Colonic mucosa (tissue), 4 donors: ENCODE measurements around the gene LARP1. TPM values are rescaled to one million over a fixed set of nuclear protein-coding genes. Genes with fewer than 3 reads are reported as not detected.

ENCODE experiments used
- DNase-seq: peaks from one replicate; pipeline ENCODE4 v3.0.0-alpha.2; 2020
- H3K27ac ChIP-seq: fragments of 200-600 bp; one replicate; pipeline ENCODE4 v1.8.0; 2021
- H3K27me3 ChIP-seq: fragments of 200-600 bp; one replicate; pipeline ENCODE4 v1.8.0; 2021
- H3K36me3 ChIP-seq: fragments of 200-600 bp; one replicate; pipeline ENCODE4 v1.8.0; 2021
- H3K4me1 ChIP-seq: fragments of 200-600 bp; one replicate; pipeline ENCODE4 v1.8.0; 2021; ENCODE audit warnings: mild to moderate bottlenecking
- H3K4me3 ChIP-seq: fragments of 200-600 bp; one replicate; pipeline ENCODE4 v1.8.0; 2021
- H3K9ac ChIP-seq, 2 donors: one replicate each; pipeline ENCODE4 v1.7.0; 2013; ENCODE audit warnings: control low read depth in 2 of 2, low read depth in 2 of 2, low read length in 2 of 2
- H3K9me3 ChIP-seq: fragments of 200-600 bp; one replicate; pipeline ENCODE4 v1.8.0; 2021
- CTCF ChIP-seq: fragments of 200-600 bp; IDR thresholded peaks from one replicate; pipeline ENCODE4 v1.8.0; 2022; ENCODE audit warnings: antibody characterized with exemption, mild to moderate bottlenecking
- intact Hi-C: fragments of 100-400 bp; cut with DNase I; formaldehyde crosslinking; loops from one replicate; pipeline ENCODE4 v1.14.1; 2022
- total RNA-seq, 2 donors: library from RNA; stranded (reverse); fragmentation: NEBNext Ultra II Directional in 1 of 2; extraction: Animal tissue kit (Norgen Biotek cat#: 25700) in 1 of 2; gene quantifications; one replicate each; pipeline ENCODE4 v1.2.1, GENCODE V29; 2021
- donor health status: healthy.
- donor health status: DM: no; HTN: no; CAD: no.
- donor health status: DM: no; HTN: no; CAD: no.

The LARP1 gene
- total RNA-seq, result 100 to 1,000 TPM; 116 to 201 TPM

DNA sequence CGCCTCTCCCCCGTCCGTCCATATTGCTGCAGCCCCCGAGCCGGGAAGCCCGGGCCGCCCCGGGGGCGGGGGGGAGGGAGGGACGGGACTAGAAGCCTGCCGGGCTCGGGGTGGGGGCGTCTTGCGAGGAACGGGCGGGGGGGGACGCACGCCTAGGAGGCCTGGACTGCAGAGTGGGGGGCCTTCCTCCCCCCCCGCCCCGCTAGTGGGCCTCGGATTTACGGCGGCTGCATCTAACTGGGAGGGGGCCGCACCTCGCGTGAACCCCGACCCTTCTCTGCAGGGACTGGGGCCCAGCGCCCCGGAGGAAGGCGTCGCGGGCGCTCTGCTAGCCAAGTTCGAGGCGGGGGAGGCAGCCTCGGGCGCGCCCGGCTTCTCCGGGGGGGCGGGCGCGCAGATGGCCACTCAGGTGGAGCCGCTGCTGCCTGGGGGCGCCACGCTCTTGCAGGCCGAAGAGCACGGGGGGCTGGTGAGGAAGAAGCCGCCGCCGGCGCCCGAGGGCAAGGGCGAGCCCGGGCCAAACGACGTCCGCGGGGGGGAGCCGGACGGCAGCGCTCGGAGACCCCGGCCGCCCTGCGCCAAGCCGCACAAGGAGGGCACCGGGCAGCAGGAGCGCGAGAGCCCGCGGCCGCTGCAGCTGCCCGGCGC, at the start of gene LARP1:
Gene LARP1, plus strand, starts transcription at position 17 of the 648 bp plus-strand sequence. Its CDS starts 381 bp downstream, at position 398.
- peak within 1 kb of the TSS; percentile 95 for H3K9ac ChIP-seq
- DNase-seq, result peak; percentile 40
- H3K27me3 ChIP-seq, result no peaks in the 10 kb centered on the region
- no peaks in the 10 kb centered on the region for H3K36me3 ChIP-seq
- peak within 1 kb of the TSS; percentile 95 for H3K4me3 ChIP-seq
- intact Hi-C loops, result no loop called here
- no peak for TF ChIP-seq CTCF
- peaks cover 5% of the 10 kb centered on the region for H3K4me1 ChIP-seq
- H3K27ac ChIP-seq, result peak within 1 kb of the TSS; percentile 94
- no peaks in the 10 kb centered on the region for H3K9me3 ChIP-seq

- H3K36me3 ChIP-seq, result no peaks in the 10 kb centered on the region
- H3K4me3 ChIP-seq, result no peak overlapping the region
- no peaks in the 10 kb centered on the region for H3K27me3 ChIP-seq
- H3K4me1 ChIP-seq, result no peaks in the 10 kb centered on the region
- TF ChIP-seq CTCF, result no peak
- no peaks in the 10 kb centered on the region for H3K9me3 ChIP-seq
- no peak overlapping the region for H3K27ac ChIP-seq
- no peak overlapping the region for H3K9ac ChIP-seq
- no peak for DNase-seq
- intact Hi-C loops, result no loop called here
These were observed 48.8 kb upstream of the LARP1 start for GRCh38 chr5:154706416-154706815.

GRCh38 chr5:154707641-154708040, 47.5 kb upstream of the LARP1 start:
- no peaks in the 10 kb centered on the region for H3K36me3 ChIP-seq
- DNase-seq, result no peak
- no peak for TF ChIP-seq CTCF
- H3K4me3 ChIP-seq, result no peak overlapping the region
- intact Hi-C loops, result no loop called here
- no peaks in the 10 kb centered on the region for H3K27me3 ChIP-seq
- H3K9ac ChIP-seq, result no peak overlapping the region
- no peak overlapping the region for H3K27ac ChIP-seq
- H3K9me3 ChIP-seq, result no peaks in the 10 kb centered on the region
- no peaks in the 10 kb centered on the region for H3K4me1 ChIP-seq

DNA sequence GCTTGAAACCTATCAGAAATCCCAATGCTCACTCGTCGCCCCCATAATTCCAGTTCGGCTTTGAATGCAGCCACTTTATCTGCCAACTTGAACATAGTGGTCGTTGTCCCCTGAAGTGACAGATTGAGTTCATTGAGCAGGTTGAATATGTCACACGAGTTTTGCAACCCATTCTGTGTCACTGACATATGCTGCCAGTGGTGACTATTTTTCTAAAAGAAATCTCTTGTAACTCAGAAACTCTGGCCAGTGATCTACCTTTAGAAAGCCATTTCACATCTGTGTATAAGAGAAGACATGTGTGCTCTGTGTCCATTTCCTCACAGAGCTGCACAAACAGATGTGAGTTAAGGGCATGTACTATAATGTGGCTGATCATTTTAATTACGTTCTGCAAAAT, 47.0 kb upstream of the LARP1 start:
- intact Hi-C loops, result no loop called here
- Histone ChIP-seq H3K4me3 (no peak overlapping the region), H3K9ac (no peak overlapping the region), H3K36me3 (no peaks in the 10 kb centered on the region), H3K27me3 (no peaks in the 10 kb centered on the region), H3K4me1 (no peaks in the 10 kb centered on the region), H3K27ac (no peak overlapping the region), H3K9me3 (no peaks in the 10 kb centered on the region)
- no peak for DNase-seq
- TF ChIP-seq CTCF, result no peak

- no peaks in the 10 kb centered on the region for H3K27me3 ChIP-seq
- H3K9me3 ChIP-seq, result no peaks in the 10 kb centered on the region
- no peak overlapping the region for H3K4me3 ChIP-seq
- H3K9ac ChIP-seq, result no peak overlapping the region
- H3K36me3 ChIP-seq, result no peaks in the 10 kb centered on the region
- peaks cover 5% of the 10 kb centered on the region for H3K4me1 ChIP-seq
- intact Hi-C loops, result no loop called here
- TF ChIP-seq CTCF, result no peak
- DNase-seq, result no peak
- no peak overlapping the region for H3K27ac ChIP-seq
These were observed 46.3 kb upstream of the LARP1 start for GRCh38 chr5:154708846-154709245.
